ENCODE data around the gene OLR1.

- TF ChIP-seq CTCF (conservative IDR thresholded peaks at IDR 0.05; ENCODE audit: low read depth, low read length) (no peak), EZH2 (IDR thresholded peaks at IDR 0.05; ENCODE audit: borderline replicate concordance, low read depth, low read length, poor library complexity, severe bottlenecking) (no peak)
These were observed 40.7 kb downstream of the OLR1 start for GRCh38 chr12:10131111-10131690.
